NCI-H69 (cell line): ENCODE data around the gene KCP.

Source experiments
- DNase-seq: peaks from one replicate; lab custom pipeline; 2025; lab: John Stamatoyannopoulos, UW

KCP gene

GRCh38 chr7:128858380-128859231 is 51.9 kb downstream of the KCP start:
- DNase-seq = no peak

GRCh38 chr7:128856001-128856718 is 54.3 kb downstream of the KCP start:
- DNase-seq = no peak

DNA sequence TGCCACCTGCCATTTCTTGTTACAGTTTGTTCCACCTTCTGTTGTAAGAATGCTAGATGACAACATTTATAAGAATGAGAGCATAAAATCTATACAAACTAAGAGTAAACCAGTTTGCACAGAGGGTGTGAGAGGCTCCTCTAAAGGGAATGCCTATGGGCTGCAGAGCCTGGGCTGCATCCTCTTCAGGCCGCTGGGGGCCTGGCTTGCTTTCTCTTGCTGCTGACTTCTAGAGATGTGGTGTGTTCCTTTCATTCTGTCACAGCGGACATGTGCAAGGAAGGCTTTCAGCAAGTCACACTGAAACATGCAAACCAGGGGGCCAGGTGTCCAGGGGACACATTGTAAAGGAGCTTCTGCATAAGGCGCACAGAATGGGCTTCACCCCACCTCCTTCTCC is 55.0 kb downstream of the KCP start:
- no peak for DNase-seq

- no peak for DNase-seq
These were observed 56.1 kb downstream of the KCP start for GRCh38 chr7:128854396-128854795.

DNA sequence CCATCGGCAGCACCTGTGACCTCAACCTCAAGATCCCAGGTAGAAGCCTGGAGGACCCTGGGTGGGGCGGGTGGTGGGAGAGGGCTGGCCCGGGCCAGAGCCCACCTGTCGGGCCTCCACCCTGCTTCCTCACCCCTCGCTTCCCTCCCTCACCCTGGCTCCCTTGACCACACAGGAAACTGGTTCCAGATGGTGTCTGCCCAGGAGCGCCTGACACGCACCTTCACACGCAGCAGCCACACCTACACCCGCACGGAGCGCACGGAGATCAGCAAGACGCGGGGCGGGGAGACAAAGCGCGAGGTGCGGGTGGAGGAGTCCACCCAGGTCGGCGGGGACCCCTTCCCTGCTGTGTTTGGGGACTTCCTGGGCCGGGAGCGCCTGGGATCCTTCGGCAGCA is 56.7 kb downstream of the KCP start:
- no peak for DNase-seq

GRCh38 chr7:128852537-128853254 is 57.8 kb downstream of the KCP start:
- no peak for DNase-seq

DNA sequence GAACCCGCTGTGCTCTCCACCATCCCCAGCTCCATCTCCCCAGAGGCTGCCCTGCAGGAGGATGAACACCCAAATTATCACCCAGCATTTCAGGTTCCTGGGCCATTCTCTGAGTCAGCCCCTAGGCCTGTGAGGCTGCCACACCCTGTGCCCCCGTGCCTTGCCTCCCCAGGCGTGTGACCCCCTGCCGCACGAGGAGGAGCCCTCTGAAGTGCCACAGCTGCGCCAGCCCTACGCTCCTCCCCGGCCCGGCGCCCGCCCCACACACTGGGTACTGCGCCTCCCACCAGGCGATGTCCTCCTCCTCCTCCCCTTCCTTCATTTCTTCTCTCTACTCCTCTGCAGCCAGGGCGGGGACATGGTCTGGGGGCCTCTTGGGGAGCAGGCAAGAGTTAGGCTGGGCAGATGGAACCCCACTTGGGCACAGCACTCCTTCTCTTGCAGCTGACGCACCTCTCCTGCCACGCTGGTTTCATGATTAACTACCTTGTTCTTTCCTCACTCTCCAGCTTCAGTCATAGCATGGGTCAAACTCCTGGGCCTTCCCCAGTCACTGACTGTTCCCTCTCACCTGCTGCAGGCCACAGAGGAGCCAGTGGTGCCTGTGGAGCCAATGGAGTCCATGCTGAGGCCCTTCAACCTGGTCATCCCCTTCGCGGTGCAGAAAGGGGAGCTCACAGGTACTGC is 60.6 kb downstream of the KCP start:
- peak; percentile 71 for DNase-seq

DNA sequence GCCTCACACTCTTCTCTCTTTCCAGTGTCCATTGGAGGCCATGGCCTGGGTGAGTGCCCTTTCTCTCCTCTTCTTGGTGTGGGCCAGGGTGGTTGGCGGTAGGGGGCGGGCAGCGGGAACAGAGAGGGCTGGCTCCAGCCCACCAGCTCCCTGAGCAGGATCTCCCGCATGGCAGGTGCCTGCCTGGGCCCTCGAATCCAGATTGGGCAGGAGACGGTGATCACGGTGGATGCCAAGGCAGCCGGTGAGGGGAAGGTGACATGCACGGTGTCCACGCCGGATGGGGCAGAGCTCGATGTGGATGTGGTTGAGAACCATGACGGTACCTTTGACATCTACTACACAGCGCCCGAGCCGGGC is 61.4 kb downstream of the KCP start:
- no peak for DNase-seq

GRCh38 chr7:128848289-128849155 is 62.0 kb downstream of the KCP start:
- no peak for DNase-seq

DNA sequence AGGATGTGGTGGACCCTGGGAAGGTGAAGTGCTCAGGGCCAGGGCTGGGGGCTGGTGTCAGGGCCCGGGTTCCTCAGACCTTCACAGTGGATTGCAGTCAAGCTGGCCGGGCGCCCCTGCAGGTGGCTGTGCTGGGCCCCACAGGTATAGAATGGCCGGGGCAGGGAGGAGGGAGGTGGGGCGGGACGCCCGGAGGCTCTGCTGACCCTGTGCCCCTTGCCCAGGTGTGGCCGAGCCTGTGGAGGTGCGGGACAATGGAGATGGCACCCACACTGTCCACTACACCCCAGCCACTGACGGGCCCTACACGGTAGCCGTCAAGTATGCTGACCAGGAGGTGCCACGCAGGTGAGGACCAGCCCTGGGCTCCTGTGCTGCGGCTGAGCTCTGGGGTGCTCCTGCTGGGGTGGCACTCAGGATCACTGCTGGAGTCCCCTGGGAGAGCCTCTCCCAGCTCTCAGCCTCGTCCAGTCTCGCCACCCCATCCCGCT is 62.7 kb downstream of the KCP start:
- DNase-seq = no peak

- no peak for DNase-seq
These were observed 63.6 kb downstream of the KCP start for GRCh38 chr7:128846781-128847444.

GRCh38 chr7:128845987-128846386 is 64.5 kb downstream of the KCP start:
- DNase-seq = no peak

GRCh38 chr7:128845475-128845874 is 65.0 kb downstream of the KCP start:
- no peak for DNase-seq

GRCh38 chr7:128844777-128845311 is 65.7 kb downstream of the KCP start:
- DNase-seq = no peak

- DNase-seq = no peak
These were observed 66.4 kb downstream of the KCP start for GRCh38 chr7:128843938-128844621.

DNA sequence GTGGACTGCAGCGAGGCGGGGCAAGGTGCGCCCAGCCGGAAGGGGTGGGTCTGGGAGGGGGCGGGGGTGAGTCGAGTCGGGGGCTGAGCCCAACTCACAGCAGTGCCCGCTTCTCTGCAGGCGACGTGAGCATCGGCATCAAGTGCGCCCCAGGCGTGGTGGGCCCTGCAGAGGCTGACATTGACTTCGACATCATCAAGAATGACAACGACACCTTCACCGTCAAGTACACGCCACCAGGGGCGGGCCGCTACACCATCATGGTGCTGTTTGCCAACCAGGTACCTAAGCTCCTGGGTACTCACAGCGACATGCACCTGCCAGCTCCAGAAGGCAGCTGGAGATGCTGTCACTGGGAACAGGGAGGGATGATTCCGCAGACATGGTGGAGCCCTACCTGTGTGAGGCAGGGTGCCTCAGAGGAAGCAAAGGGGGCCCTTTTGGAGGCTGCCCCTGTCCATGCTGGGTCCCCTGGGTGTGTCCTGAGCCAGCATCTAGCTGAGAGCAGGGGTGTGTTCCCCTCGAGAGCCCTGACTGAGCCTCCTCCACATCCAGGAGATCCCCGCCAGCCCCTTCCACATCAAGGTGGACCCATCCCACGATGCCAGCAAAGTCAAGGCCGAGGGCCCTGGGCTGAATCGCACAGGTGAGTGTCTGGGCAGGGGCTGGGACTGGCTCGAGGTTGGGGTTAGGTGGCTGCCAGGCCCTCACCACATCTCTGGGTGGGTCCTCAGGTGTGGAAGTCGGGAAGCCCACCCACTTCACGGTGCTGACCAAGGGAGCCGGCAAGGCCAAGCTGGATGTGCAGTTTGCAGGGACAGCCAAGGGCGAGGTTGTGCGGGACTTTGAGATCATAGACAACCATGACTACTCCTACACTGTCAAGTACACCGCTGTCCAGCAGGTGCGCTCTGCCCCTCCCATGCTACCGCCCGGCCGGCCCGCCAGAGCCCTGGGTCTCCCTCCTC is 67.6 kb downstream of the KCP start:
- peak; percentile 69 for DNase-seq

DNA sequence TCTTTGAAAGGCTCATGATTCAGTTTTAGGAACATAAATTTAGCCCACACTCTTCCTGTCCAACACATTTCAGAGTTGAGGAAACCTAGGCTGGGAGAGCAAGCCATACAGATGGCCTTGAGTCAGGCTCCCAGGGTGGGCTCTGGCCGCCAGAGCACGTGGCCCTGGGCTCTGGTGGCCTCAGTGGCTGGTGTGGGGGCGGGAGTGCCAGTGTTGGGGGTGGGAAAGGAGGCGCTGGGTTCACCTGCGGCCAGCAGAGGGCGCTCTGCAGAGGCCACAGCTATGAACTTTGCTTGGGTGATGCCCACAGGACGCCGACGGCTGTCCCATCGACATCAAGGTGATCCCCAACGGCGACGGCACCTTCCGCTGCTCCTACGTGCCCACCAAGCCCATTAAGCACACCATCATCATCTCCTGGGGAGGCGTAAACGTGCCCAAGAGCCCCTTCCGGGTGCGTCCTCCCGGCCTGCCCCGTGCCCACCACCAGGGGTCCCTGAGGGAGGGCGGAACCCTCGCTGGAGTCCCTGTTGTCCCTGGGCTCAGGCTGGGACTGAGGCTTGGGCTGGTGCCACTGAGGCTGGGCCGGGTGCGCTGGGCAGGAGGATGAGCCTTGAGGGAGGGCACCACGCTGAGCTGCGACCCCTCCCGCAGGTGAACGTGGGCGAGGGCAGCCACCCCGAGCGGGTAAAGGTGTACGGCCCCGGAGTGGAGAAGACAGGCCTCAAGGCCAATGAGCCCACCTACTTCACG is 68.4 kb downstream of the KCP start:
- DNase-seq = peak; percentile 77
